ENCODE data around the gene NLRP13. TPM values are rescaled to one million over a fixed set of nuclear protein-coding genes. Genes with fewer than 3 reads are reported as not detected.

The NLRP13 gene
- total RNA-seq, 1 donor from 2014 or later: not detected

GRCh38 chr19:55912916-55913315 lies 19.2 kb downstream of the NLRP13 start:
- intact Hi-C loops (cut with DNase I): no loop called here
- no peak for TF ChIP-seq CTCF (IDR thresholded peaks at IDR 0.05)

GRCh38 chr19:55909801-55910200 lies 22.3 kb downstream of the NLRP13 start:
- no peak for DNase-seq
- H3K36me3 ChIP-seq: no peaks in the 10 kb centered on the region
- H3K4me3 ChIP-seq: no peak overlapping the region
- H3K9me3 ChIP-seq: no peaks in the 10 kb centered on the region
- no peaks in the 10 kb centered on the region for H3K4me1 ChIP-seq
- no peak for ATAC-seq
- no peak for TF ChIP-seq CTCF (IDR thresholded peaks at IDR 0.05)
- no peak overlapping the region for H3K27ac ChIP-seq
- no peaks in the 10 kb centered on the region for H3K27me3 ChIP-seq (ENCODE audit: low read depth)
- intact Hi-C loops (cut with DNase I): no loop called here

More at GRCh38 chr19:55912916-55913315, 19.2 kb downstream of the NLRP13 start:
- Histone ChIP-seq H3K36me3 (no peaks in the 10 kb centered on the region), H3K4me3 (no peak overlapping the region), H3K27ac (no peak overlapping the region), H3K9me3 (no peaks in the 10 kb centered on the region), H3K4me1 (no peaks in the 10 kb centered on the region), H3K27me3 (ENCODE audit: low read depth) (no peaks in the 10 kb centered on the region)
- DNase-seq (no peak), ATAC-seq (no peak)

GRCh38 chr19:55907746-55908145 lies 24.4 kb downstream of the NLRP13 start:
- intact Hi-C loops (cut with DNase I): no loop called here
- H3K27me3 ChIP-seq (ENCODE audit: low read depth): no peaks in the 10 kb centered on the region
- no peak for ATAC-seq
- no peaks in the 10 kb centered on the region for H3K4me1 ChIP-seq
- no peak overlapping the region for H3K27ac ChIP-seq
- no peak for DNase-seq
- H3K9me3 ChIP-seq: no peaks in the 10 kb centered on the region
- H3K36me3 ChIP-seq: no peaks in the 10 kb centered on the region
- no peak overlapping the region for H3K4me3 ChIP-seq
- TF ChIP-seq CTCF (IDR thresholded peaks at IDR 0.05): no peak

GRCh38 chr19:55907286-55907685 lies 24.9 kb downstream of the NLRP13 start:
- TF ChIP-seq CTCF (IDR thresholded peaks at IDR 0.05): no peak
- no peaks in the 10 kb centered on the region for H3K36me3 ChIP-seq
- H3K9me3 ChIP-seq: no peaks in the 10 kb centered on the region
- DNase-seq: no peak
- no peak for ATAC-seq
- H3K4me1 ChIP-seq: no peaks in the 10 kb centered on the region
- intact Hi-C loops (cut with DNase I): no loop called here
- no peak overlapping the region for H3K4me3 ChIP-seq
- no peaks in the 10 kb centered on the region for H3K27me3 ChIP-seq (ENCODE audit: low read depth)
- no peak overlapping the region for H3K27ac ChIP-seq

- Histone ChIP-seq H3K9me3 (no peaks in the 10 kb centered on the region), H3K27me3 (ENCODE audit: low read depth) (no peaks in the 10 kb centered on the region), H3K27ac (no peak overlapping the region), H3K4me3 (no peak overlapping the region), H3K36me3 (no peaks in the 10 kb centered on the region), H3K4me1 (no peaks in the 10 kb centered on the region)
- DNase-seq (no peak), ATAC-seq (no peak)
- intact Hi-C loops (cut with DNase I): no loop called here
- TF ChIP-seq CTCF (IDR thresholded peaks at IDR 0.05): no peak
These were observed 29.9 kb downstream of the NLRP13 start for GRCh38 chr19:55902080-55902751.

All from lower lobe of right lung (tissue), 2 donors.